WTC11 (cell line): Measurements from ENCODE around the gene FAM111A. TPM values are rescaled to one million over a fixed set of nuclear protein-coding genes. Genes with fewer than 3 reads are reported as not detected.

Experiments
- ATAC-seq: fragments of 200-7000 bp; cut with Tn5 transposase; 2 replicates; pipeline ENCODE4 v1.10.0; 2021; ENCODE audit warnings: mild to moderate bottlenecking, moderate library complexity
- CTCF ChIA-PET: fragments of 300-600 bp; sonication (Branson Sonifier 250); formaldehyde crosslinking; loops from one replicate; lab custom pipeline; 2021; ENCODE audit warnings: antibody characterized with exemption; lab: Charles Lee
- POLR2A ChIA-PET: fragments of 350-600 bp; sonication (Branson Sonifier 250); formaldehyde crosslinking; loops from one replicate; lab custom pipeline; 2021; ENCODE audit warnings: antibody characterized with exemption; lab: Charles Lee
- DNase-seq: peaks from one replicate; pipeline ENCODE4 v3.0.0; 2021; ENCODE audit warnings: low spot score
- H3K27ac Mint-ChIP-seq: 2 replicates; pipeline ENCODE4 v1.8.0; 2021; ENCODE audit warnings: mixed read lengths
- H3K27me3 Mint-ChIP-seq: 2 replicates; pipeline ENCODE4 v1.8.0; 2021; ENCODE audit warnings: low read depth, mild to moderate bottlenecking, moderate library complexity, mixed read lengths
- H3K36me3 Mint-ChIP-seq: 2 replicates; pipeline ENCODE4 v1.8.0; 2021; ENCODE audit warnings: mixed read lengths
- H3K4me1 Mint-ChIP-seq: 2 replicates; pipeline ENCODE4 v1.8.0; 2022; ENCODE audit warnings: mixed read lengths
- H3K4me3 Mint-ChIP-seq: 2 replicates; pipeline ENCODE4 v1.8.0; 2021; ENCODE audit warnings: mild to moderate bottlenecking, moderate library complexity, mixed read lengths
- H3K9me3 Mint-ChIP-seq: 2 replicates; pipeline ENCODE4 v1.8.0; 2021; ENCODE audit warnings: mixed read lengths
- AFF4 ChIP-seq: sonication (generic); formaldehyde crosslinking; IDR thresholded peaks from 2 replicates; pipeline ENCODE4 v1.8.1; 2023; ENCODE audit warnings: mild to moderate bottlenecking, missing genetic modification reagents, borderline replicate concordance
- GABPB1 ChIP-seq: sonication (generic); formaldehyde crosslinking; IDR thresholded peaks from 2 replicates; pipeline ENCODE4 v1.8.1; 2023; ENCODE audit warnings: mild to moderate bottlenecking, missing genetic modification reagents
- IRF1 ChIP-seq: sonication (generic); formaldehyde crosslinking; IDR thresholded peaks from 2 replicates; pipeline ENCODE4 v1.8.0; 2023; ENCODE audit warnings: missing genetic modification reagents
- NFYB ChIP-seq: sonication (generic); formaldehyde crosslinking; conservative IDR thresholded peaks from 2 replicates; pipeline ENCODE4 v1.8.0; 2022; ENCODE audit warnings: low read depth, missing genetic modification reagents
- OVOL2 ChIP-seq: fragments of 250-450 bp; sonication (Bioruptor Pico); IDR thresholded peaks from 2 replicates; pipeline ENCODE4 v1.9.0; 2021; ENCODE audit warnings: mild to moderate bottlenecking, borderline replicate concordance
- RELA ChIP-seq: sonication (generic); formaldehyde crosslinking; IDR thresholded peaks from 2 replicates; pipeline ENCODE4 v1.8.1; 2022; ENCODE audit warnings: missing genetic modification reagents, mild to moderate bottlenecking, borderline replicate concordance
- SMAD3 ChIP-seq: sonication (generic); formaldehyde crosslinking; IDR thresholded peaks from 2 replicates; pipeline ENCODE4 v1.8.0; 2022; ENCODE audit warnings: missing genetic modification reagents, mild to moderate bottlenecking, borderline replicate concordance
- TEAD1 ChIP-seq: sonication (generic); formaldehyde crosslinking; IDR thresholded peaks from 2 replicates; pipeline ENCODE4 v1.8.0; 2022; ENCODE audit warnings: mild to moderate bottlenecking, missing genetic modification reagents
- ZNF219 ChIP-seq: sonication (generic); formaldehyde crosslinking; IDR thresholded peaks from 2 replicates; pipeline ENCODE4 v1.8.0; 2023; ENCODE audit warnings: missing genetic modification reagents, mild to moderate bottlenecking, borderline replicate concordance
- ZNF512 ChIP-seq: sonication (generic); formaldehyde crosslinking; IDR thresholded peaks from 2 replicates; pipeline ENCODE4 v1.8.1; 2022; ENCODE audit warnings: missing genetic modification reagents, borderline replicate concordance
- total RNA-seq: library from RNA; stranded (reverse); gene quantifications from 3 replicates; pipeline ENCODE4 v1.2.3, GENCODE V29; 2021
- TF ChIP-seq, protein P1 (sequence below): sonication (generic); formaldehyde crosslinking; IDR thresholded peaks from 2 replicates; pipeline ENCODE4 v1.8.0; 2022; ENCODE audit warnings: mild to moderate bottlenecking, missing genetic modification reagents
- TF ChIP-seq, protein P2 (sequence below): fragments of 250-450 bp; sonication (Bioruptor Pico); conservative IDR thresholded peaks from 2 replicates; pipeline ENCODE4 v1.9.0; 2021; ENCODE audit warnings: mild to moderate bottlenecking

FAM111A gene
- total RNA-seq, 1 experiment from 2014 or later = 18.8 TPM

DNA sequence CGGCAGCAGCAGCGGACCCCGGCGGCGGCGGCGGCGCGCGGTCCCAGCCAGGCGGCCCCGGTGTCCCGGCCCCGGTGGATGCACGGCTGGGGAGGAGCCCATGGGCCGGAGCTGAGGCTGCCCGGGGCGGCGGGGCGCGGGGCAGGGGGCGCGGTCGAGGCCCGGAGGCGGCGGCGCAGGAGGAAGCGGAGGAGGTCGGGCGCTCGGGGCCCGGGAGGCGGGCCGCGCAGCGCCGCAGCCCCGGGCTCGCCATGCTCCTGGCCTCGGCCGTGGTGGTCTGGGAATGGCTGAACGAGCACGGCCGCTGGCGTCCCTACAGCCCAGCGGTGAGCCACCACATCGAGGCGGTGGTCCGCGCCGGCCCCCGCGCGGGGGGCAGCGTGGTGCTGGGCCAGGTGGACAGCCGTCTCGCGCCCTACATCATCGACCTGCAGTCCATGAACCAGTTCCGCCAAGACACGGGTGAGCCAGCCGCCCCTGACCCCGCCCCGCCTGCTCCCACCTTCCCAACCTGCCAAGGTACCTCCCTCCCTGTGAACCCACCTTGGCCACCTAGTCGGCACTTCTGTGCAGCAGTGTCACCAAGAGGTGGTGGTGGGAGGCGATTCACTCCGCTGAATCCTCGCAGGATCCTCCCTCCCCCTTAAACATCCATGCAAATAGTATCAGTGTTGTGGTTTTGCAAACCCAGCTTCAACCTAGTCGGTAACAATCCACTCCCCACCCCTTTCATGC lies 29.9 kb downstream of the FAM111A start:
- TF ChIP-seq ZNF219 (CRISPR knock-in tag) = no peak
- TF ChIP-seq OVOL2 (CRISPR knock-in tag) = no peak
- no peak for TF ChIP-seq IRF1 (CRISPR knock-in tag)
- TF ChIP-seq NFYB (CRISPR knock-in tag) = 0 out of 2 replicates have a peak, but pooled peaks have one; percentile 6
- TF ChIP-seq, protein P1, sequence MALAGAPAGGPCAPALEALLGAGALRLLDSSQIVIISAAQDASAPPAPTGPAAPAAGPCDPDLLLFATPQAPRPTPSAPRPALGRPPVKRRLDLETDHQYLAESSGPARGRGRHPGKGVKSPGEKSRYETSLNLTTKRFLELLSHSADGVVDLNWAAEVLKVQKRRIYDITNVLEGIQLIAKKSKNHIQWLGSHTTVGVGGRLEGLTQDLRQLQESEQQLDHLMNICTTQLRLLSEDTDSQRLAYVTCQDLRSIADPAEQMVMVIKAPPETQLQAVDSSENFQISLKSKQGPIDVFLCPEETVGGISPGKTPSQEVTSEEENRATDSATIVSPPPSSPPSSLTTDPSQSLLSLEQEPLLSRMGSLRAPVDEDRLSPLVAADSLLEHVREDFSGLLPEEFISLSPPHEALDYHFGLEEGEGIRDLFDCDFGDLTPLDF (CRISPR knock-in tag) = no peak
- peak; percentile 3; the same call in 1 of the 2 replicates for TF ChIP-seq ZNF512
- peak overlapping the region; percentile 90 for H3K4me3 Mint-ChIP-seq
- no peaks in the 10 kb centered on the region for H3K9me3 Mint-ChIP-seq
- H3K27me3 Mint-ChIP-seq = peaks cover 4% of the 10 kb centered on the region; the same call in 1 of the 2 replicates
- peaks cover 34% of the 10 kb centered on the region for H3K4me1 Mint-ChIP-seq
- ATAC-seq (peak; percentile 8), DNase-seq (peak; percentile 56)
- no peak overlapping the region for H3K27ac Mint-ChIP-seq
- POLR2A ChIA-PET = interaction anchor here (0.8 to 1.8 kb wide), 5 partner anchors 10 to 114 kb away, joined by 3 to 8 read pairs (median 6); no protein-coding TSS in a partner anchor
- CTCF ChIA-PET = interaction anchor here (1.0 to 14.2 kb wide), 43 partner anchors 11 to 583 kb away, joined by 3 to 382 read pairs (median 5); partner anchors contain the start of genes FAM111B, OR5A1, OR5A2 and STX3
- H3K36me3 Mint-ChIP-seq = peaks cover 6% of the 10 kb centered on the region; the same call in 1 of the 2 replicates

DNA sequence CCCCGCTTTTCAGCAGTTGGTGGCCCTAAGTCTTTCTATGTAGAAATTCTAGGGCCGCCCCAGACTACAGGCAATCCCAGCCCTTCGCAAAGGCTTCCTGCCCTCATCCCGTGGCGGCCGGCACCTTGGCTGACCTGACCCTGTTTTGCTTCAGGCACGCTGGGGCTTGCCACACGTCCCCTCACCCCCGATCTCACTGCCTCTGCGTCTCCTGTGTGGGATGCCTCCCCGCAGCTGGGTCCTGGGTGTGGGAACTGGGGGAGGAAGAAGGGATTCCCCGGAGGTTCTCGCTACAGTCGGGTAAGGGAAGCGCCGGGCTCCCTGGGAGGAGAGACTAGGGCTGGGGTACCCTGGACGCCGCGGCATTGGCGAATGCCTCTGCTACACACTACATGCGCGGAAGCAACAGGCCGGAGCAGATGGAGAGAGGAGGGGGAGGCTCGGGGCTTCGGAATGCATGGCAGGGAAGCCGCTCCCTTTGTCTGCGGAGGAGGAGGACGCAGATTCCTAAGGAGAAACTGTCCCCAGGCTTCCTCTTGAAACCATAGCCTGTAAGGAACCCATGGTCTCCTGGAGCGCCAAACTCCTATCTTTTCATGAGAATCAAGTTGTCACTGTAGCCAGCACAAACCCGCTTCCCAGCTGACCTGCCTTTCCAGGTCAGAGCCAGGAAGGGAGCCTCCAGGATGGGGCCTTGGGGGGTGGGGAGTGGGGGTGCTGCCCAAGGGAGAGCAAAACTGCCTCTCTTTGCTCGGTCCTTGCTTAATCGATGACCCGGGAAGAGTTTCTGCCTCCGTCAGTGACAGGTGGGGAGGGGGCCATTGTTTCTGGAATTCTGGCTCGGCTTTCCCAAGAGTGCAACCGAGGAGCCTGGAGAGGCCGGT lies 30.7 kb downstream of the FAM111A start:
- ATAC-seq (peak; percentile 35), DNase-seq (peak; percentile 66)
- peaks cover 2% of the 10 kb centered on the region; the same call in 1 of the 2 replicates for H3K9me3 Mint-ChIP-seq
- H3K27ac Mint-ChIP-seq = peak overlapping the region; percentile 54
- peaks cover 14% of the 10 kb centered on the region for H3K36me3 Mint-ChIP-seq
- H3K4me1 Mint-ChIP-seq = peaks cover 42% of the 10 kb centered on the region
- peaks cover 4% of the 10 kb centered on the region; the same call in 1 of the 2 replicates for H3K27me3 Mint-ChIP-seq
- H3K4me3 Mint-ChIP-seq = peak overlapping the region; percentile 90
- CTCF ChIA-PET = interaction anchor here (1.2 to 14.2 kb wide), 7 partner anchors 10 to 120 kb away, joined by 3 to 382 read pairs (median 8); no protein-coding TSS in a partner anchor
- TF ChIP-seq SMAD3 (CRISPR knock-in tag) = no peak
- TF ChIP-seq, protein P2, sequence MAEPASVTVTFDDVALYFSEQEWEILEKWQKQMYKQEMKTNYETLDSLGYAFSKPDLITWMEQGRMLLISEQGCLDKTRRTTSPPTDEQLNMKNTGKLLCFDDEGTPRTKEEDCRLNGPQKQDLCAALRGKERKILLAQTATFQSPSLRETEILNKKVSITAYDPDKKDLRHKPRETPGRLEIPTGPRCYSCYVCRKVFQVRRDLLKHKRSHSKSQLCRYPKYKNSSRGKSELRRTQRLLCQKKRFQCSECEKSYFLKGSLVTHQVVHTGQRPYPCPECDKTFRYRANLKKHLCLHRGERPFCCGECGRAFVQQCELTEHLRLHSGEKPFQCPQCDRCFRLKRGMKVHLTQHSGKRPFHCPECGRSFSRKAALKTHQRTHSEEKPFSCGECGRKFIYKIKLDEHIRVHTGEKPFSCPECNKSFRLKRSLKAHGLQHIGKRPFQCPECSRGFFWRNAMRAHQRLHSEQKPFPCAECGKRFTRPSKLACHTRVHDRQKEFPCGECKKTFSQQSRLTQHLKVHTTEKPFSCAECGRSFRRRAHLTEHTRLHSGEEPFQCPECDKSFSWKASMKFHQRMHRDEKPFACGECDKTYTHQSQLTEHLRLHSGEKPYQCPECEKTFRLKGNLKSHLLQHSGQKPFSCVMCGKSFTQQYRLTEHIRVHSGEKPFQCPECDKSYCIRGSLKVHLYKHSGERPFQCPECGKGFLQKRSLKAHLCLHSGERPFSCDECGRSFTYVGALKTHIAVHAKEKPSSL = no peak
- no peak for TF ChIP-seq RELA (CRISPR knock-in tag)
- TF ChIP-seq OVOL2 (CRISPR knock-in tag) = no peak
- POLR2A ChIA-PET = interaction anchor here (1.0 to 1.8 kb wide), 4 partner anchors 9 to 15 kb away, joined by 3 to 8 read pairs (median 6); no protein-coding TSS in a partner anchor

DNA sequence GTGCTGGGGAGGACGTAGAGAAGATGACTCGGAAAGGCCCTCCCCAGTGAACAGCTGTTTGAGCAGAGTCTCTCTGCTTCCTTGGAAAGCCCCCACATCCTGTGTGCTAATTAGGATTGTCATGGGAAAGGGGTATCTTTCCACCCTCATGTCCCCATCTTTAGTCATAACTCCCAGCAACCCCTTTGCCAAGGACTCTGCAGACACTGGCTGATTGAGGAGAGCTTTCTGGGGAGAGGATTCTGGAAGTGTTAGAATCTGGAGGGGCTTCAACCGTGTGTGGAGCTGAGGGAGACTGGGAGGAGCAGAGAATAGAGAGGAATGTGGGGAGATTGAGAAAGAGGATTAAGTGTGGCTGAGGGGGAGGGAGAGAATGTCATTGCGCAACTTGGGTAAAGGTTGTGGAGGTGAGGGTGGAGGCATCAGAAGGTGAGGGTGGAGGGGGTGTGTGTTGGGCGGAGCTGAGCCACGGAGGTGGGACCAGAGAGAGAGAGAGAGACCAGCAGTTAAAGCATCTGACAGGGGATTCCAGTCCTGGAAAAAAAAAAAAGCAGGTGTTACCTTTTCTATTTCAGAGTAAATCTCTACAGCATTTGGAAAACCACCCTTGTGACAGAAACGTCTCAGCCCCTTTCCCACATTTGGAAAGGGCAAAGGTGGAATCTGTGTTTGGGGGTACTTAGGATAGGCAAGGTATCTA lies 31.5 kb downstream of the FAM111A start:
- peaks cover 10% of the 10 kb centered on the region for H3K9me3 Mint-ChIP-seq
- no peak for TF ChIP-seq AFF4 (CRISPR knock-in tag)
- TF ChIP-seq GABPB1 = 0 out of 2 replicates have a peak, but pooled peaks have one; percentile 41
- peak; percentile 53; the same call in 1 of the 2 replicates for TF ChIP-seq TEAD1 (CRISPR knock-in tag)
- peak overlapping the region; percentile 54 for H3K27ac Mint-ChIP-seq
- peak; percentile 63 for DNase-seq
- peaks cover 42% of the 10 kb centered on the region for H3K4me1 Mint-ChIP-seq
- peaks cover 4% of the 10 kb centered on the region; the same call in 1 of the 2 replicates for H3K27me3 Mint-ChIP-seq
- ATAC-seq = peak; percentile 51
- CTCF ChIA-PET = interaction anchor here (1.1 to 14.2 kb wide), 8 partner anchors 10 to 116 kb away, joined by 3 to 382 read pairs (median 8); no protein-coding TSS in a partner anchor
- H3K4me3 Mint-ChIP-seq = peak overlapping the region; percentile 90
- POLR2A ChIA-PET = interaction anchor here (0.5 to 1.8 kb wide), 6 partner anchors 8 to 1375 kb away, joined by 3 to 8 read pairs (median 4); no protein-coding TSS in a partner anchor
- peaks cover 22% of the 10 kb centered on the region for H3K36me3 Mint-ChIP-seq
